H1 (cell line): Measurements from ENCODE around the gene HADH. TPM values are rescaled to one million over a fixed set of nuclear protein-coding genes. Genes with fewer than 3 reads are reported as not detected.

ENCODE experiments used
- CTCF ChIA-PET: fragments of 300-600 bp; sonication (Branson Sonifier 250); formaldehyde crosslinking; loops from one replicate; lab custom pipeline; 2021; ENCODE audit not compliant: partially characterized antibody; lab: Charles Lee
- POLR2A ChIA-PET: fragments of 300-600 bp; sonication (Branson Sonifier 250); formaldehyde crosslinking; loops from one replicate; lab custom pipeline; 2021; ENCODE audit warnings: inconsistent platforms; ENCODE audit not compliant: partially characterized antibody; lab: Charles Lee
- DNase-seq, 2 experiments: peaks; one replicate each; pipeline versions ENCODE4 v3.0.0 to v3.0.0-alpha.2; 2010 to 2022; ENCODE audit warnings: low spot score in 2 of 2, low read depth in 1 of 2, mixed read lengths in 1 of 2
- FAIRE-seq: peaks from 2 replicates; lab custom pipeline; 2011; peaks lifted over from hg19 to GRCh38; lab: Jason Lieb, UNC
- H2AFZ ChIP-seq: 2 replicates; pipeline ENCODE4 v1.8.1; 2012; ENCODE audit warnings: low read length, inconsistent platforms
- H2AK5ac ChIP-seq: 2 replicates; pipeline ENCODE4 v1.6.1; 2013; ENCODE audit warnings: low read depth, low read length
- H2BK120ac ChIP-seq: replicated peaks from 2 replicates; pipeline ENCODE3; 2013; ENCODE audit warnings: low read depth, low read length, inconsistent platforms
- H2BK12ac ChIP-seq: 2 replicates; pipeline ENCODE4 v1.6.1; 2013; ENCODE audit warnings: low read depth, low read length
- H2BK15ac ChIP-seq: 2 replicates; pipeline ENCODE4 v1.6.1; 2013; ENCODE audit warnings: low read length
- H2BK20ac ChIP-seq: 2 replicates; pipeline ENCODE4 v1.6.1; 2013; ENCODE audit warnings: low read length
- H2BK5ac ChIP-seq: 2 replicates; pipeline ENCODE4 v1.6.1; 2013; ENCODE audit warnings: low read depth, low read length
- H3K14ac ChIP-seq: 2 replicates; pipeline ENCODE4 v1.6.1; 2013; ENCODE audit warnings: inconsistent platforms; ENCODE audit not compliant: insufficient read length
- H3K18ac ChIP-seq: 2 replicates; pipeline ENCODE4 v1.6.1; 2013; ENCODE audit warnings: low read length; ENCODE audit errors: extremely low read depth
- H3K23ac ChIP-seq: 2 replicates; pipeline ENCODE4 v1.6.1; 2013; ENCODE audit warnings: inconsistent platforms; ENCODE audit not compliant: insufficient read length
- H3K23me2 ChIP-seq: 2 replicates; pipeline ENCODE4 v1.6.1; 2013; ENCODE audit warnings: low read depth, low read length
- H3K27ac ChIP-seq: 2 replicates; pipeline ENCODE4 v1.6.1; 2011; ENCODE audit warnings: low read depth, low read length, inconsistent platforms
- H3K27me3 ChIP-seq, 4 experiments: replicated peaks in 1 of 4; 1 replicate in 1 of 4; 2 replicates in 3 of 4; pipeline versions ENCODE4 v1.6.1 to v1.8.1; 2011 to 2013; ENCODE audit warnings: low read length in 3 of 4, mild to moderate bottlenecking in 3 of 4, inconsistent platforms in 2 of 4, mixed read lengths in 2 of 4, moderate library complexity in 1 of 4; ENCODE audit not compliant: control insufficient read depth in 3 of 4, insufficient read depth in 3 of 4; ENCODE audit errors: extremely low read depth in 1 of 4
- H3K36me3 ChIP-seq, 4 experiments: 2 replicates each; pipeline versions ENCODE4 v1.6.1 to v1.8.1; 2011 to 2013; ENCODE audit warnings: mild to moderate bottlenecking in 4 of 4, low read length in 3 of 4, moderate library complexity in 2 of 4, control low read depth in 1 of 4, inconsistent platforms in 1 of 4; ENCODE audit not compliant: insufficient read depth in 4 of 4, control insufficient read depth in 2 of 4
- H3K4ac ChIP-seq: replicated peaks from 2 replicates; pipeline ENCODE3; 2013; ENCODE audit warnings: low read length, low read depth, mixed read lengths, inconsistent platforms; ENCODE audit not compliant: insufficient read length
- H3K4me1 ChIP-seq, 4 experiments: replicated peaks in 1 of 4; 1 replicate in 1 of 4; 2 replicates in 3 of 4; pipeline versions ENCODE4 v1.6.1 to v1.8.1; 2011 to 2013; ENCODE audit warnings: low read length in 3 of 4, inconsistent platforms in 2 of 4, mixed read lengths in 1 of 4; ENCODE audit not compliant: insufficient read depth in 4 of 4, control insufficient read depth in 3 of 4
- H3K4me2 ChIP-seq, 2 experiments: 2 replicates each; pipeline versions ENCODE4 v1.6.1 to v1.8.1; 2011 to 2013; ENCODE audit warnings: low read depth in 2 of 2, low read length in 2 of 2, control low read depth in 1 of 2, inconsistent platforms in 1 of 2, mild to moderate bottlenecking in 1 of 2; ENCODE audit not compliant: insufficient read depth in 1 of 2
- H3K4me3 ChIP-seq, 4 experiments: fragments of 200-600, 300-600 bp in 1 of 4; sonication (generic), shearing (Covaris generic), sonication (Bioruptor Twin) in 1 of 4; 2 replicates each; pipeline versions ENCODE4 v1.5.1 to v1.8.1; 2011 to 2016; ENCODE audit warnings: low read length in 4 of 4, low read depth in 3 of 4, control low read depth in 2 of 4, inconsistent platforms in 2 of 4, mild to moderate bottlenecking in 2 of 4, mixed read lengths in 1 of 4, moderate library complexity in 1 of 4; ENCODE audit not compliant: insufficient read depth in 2 of 4; ENCODE audit errors: extremely low read depth in 1 of 4
- H3K56ac ChIP-seq: replicated peaks from 2 replicates; pipeline ENCODE3; 2013; ENCODE audit warnings: low read depth, mild to moderate bottlenecking, mixed read lengths, low read length, inconsistent platforms; ENCODE audit not compliant: insufficient read length
- H3K79me1 ChIP-seq: 2 replicates; pipeline ENCODE4 v1.6.1; 2013; ENCODE audit warnings: low read depth, low read length, control low read depth
- H3K79me2 ChIP-seq, 2 experiments: 2 replicates each; pipeline versions ENCODE4 v1.6.1 to v1.8.1; 2012 to 2013; ENCODE audit warnings: low read length in 2 of 2, mild to moderate bottlenecking in 2 of 2, inconsistent platforms in 1 of 2; ENCODE audit not compliant: insufficient read depth in 2 of 2, control insufficient read depth in 1 of 2
- H3K9ac ChIP-seq, 4 experiments: replicated peaks in 1 of 4; 1 replicate in 1 of 4; 2 replicates in 3 of 4; pipeline versions ENCODE4 v1.6.1 to v1.8.1; 2011 to 2013; ENCODE audit warnings: low read depth in 3 of 4, low read length in 3 of 4, control low read depth in 2 of 4, mild to moderate bottlenecking in 2 of 4, moderate library complexity in 2 of 4, inconsistent platforms in 1 of 4; ENCODE audit errors: extremely low read depth in 1 of 4
- H3K9me3 ChIP-seq, 2 experiments: 2 replicates each; pipeline versions ENCODE4 v1.6.1 to v1.8.1; 2012 to 2013; ENCODE audit warnings: mild to moderate bottlenecking in 2 of 2, moderate library complexity in 2 of 2, control low read depth in 1 of 2, inconsistent platforms in 1 of 2, low read depth in 1 of 2, low read length in 1 of 2, mixed read lengths in 1 of 2; ENCODE audit not compliant: insufficient read depth in 2 of 2
- H4K20me1 ChIP-seq, 2 experiments: replicated peaks in 1 of 2; 2 replicates each; pipeline versions ENCODE3 to v1.8.1; 2011 to 2013; ENCODE audit warnings: inconsistent platforms in 2 of 2, low read length in 2 of 2, mild to moderate bottlenecking in 1 of 2; ENCODE audit not compliant: insufficient read depth in 2 of 2, control insufficient read depth in 1 of 2
- H4K5ac ChIP-seq: 2 replicates; pipeline ENCODE4 v1.6.1; 2013; ENCODE audit warnings: low read length, low read depth, mixed read lengths, inconsistent platforms; ENCODE audit not compliant: insufficient read length
- H4K8ac ChIP-seq: 2 replicates; pipeline ENCODE4 v1.8.0; 2013; ENCODE audit warnings: mild to moderate bottlenecking, moderate library complexity, low read length, inconsistent platforms; ENCODE audit not compliant: insufficient read depth; ENCODE audit errors: extremely low read depth
- H4K91ac ChIP-seq: replicated peaks from 2 replicates; pipeline ENCODE3; 2013; ENCODE audit warnings: low read length, mixed read lengths, inconsistent platforms; ENCODE audit not compliant: insufficient read length
- ASH2L ChIP-seq: fragments of 200-600, 300-600 bp; sonication (generic); IDR thresholded peaks from one replicate; pipeline ENCODE4 v1.7.1; 2017; ENCODE audit warnings: low read length
- BRCA1 ChIP-seq: IDR thresholded peaks from 2 replicates; pipeline ENCODE4 v1.6.1; 2012; ENCODE audit warnings: low read depth, low read length, improper control_type of control experiment
- EZH2 ChIP-seq: fragments of 200-600 bp; sonication (generic); IDR thresholded peaks from 2 replicates; pipeline ENCODE4 v1.7.1; 2012; ENCODE audit warnings: low read depth, mild to moderate bottlenecking, moderate library complexity, low read length, inconsistent platforms; ENCODE audit not compliant: severe bottlenecking
- FOSL1 ChIP-seq: IDR thresholded peaks from 2 replicates; pipeline ENCODE4 v1.6.1; 2011; ENCODE audit warnings: mild to moderate bottlenecking, low read depth, low read length, moderate library complexity; ENCODE audit not compliant: insufficient read depth
- GABPA ChIP-seq: IDR thresholded peaks from 2 replicates; pipeline ENCODE4 v1.6.1; 2011; ENCODE audit warnings: mild to moderate bottlenecking, low read length, moderate library complexity, borderline replicate concordance; ENCODE audit not compliant: insufficient read depth
- MAFK ChIP-seq: IDR thresholded peaks from 2 replicates; pipeline ENCODE4 v1.6.1; 2012; ENCODE audit warnings: low read depth, mild to moderate bottlenecking, improper control_type of control experiment, low read length
- POLR2A ChIP-seq, 2 experiments: IDR thresholded peaks; 1 replicate in 1 of 2; 2 replicates in 1 of 2; pipeline ENCODE4 v1.6.1; 2011; ENCODE audit warnings: low read depth in 2 of 2, low read length in 2 of 2, mild to moderate bottlenecking in 2 of 2; ENCODE audit errors: control extremely low read depth in 1 of 2
- POU5F1 ChIP-seq: IDR thresholded peaks from 2 replicates; pipeline ENCODE4 v1.6.1; 2011; ENCODE audit warnings: low read depth, mild to moderate bottlenecking, low read length, moderate library complexity
- RFX5 ChIP-seq: IDR thresholded peaks from 2 replicates; pipeline ENCODE4 v1.6.1; 2011; ENCODE audit warnings: low read depth, low read length, improper control_type of control experiment, borderline replicate concordance
- SAP30 ChIP-seq: fragments of 300-600 bp; sonication (generic); IDR thresholded peaks from 2 replicates; pipeline ENCODE4 v1.7.1; 2012; ENCODE audit warnings: low read length, moderate library complexity, mild to moderate bottlenecking, inconsistent platforms; ENCODE audit not compliant: insufficient read depth, insufficient replicate concordance
- SP2 ChIP-seq: IDR thresholded peaks from 2 replicates; pipeline ENCODE4 v1.6.1; 2012; ENCODE audit warnings: mild to moderate bottlenecking, low read length, inconsistent platforms
- TAF1 ChIP-seq: IDR thresholded peaks from 2 replicates; pipeline ENCODE4 v1.6.1; 2011; ENCODE audit warnings: mild to moderate bottlenecking, low read depth, low read length
- WGBS, 2 experiments: shearing (Covaris generic) in 1 of 2; methylation state at CpG; one replicate each; pipeline versions ENCODE4 v1.1.6 to v1.1.7; 2013 to 2015; ENCODE audit warnings: low lambda C conversion rate in 2 of 2, mixed read lengths in 2 of 2, inconsistent platforms in 1 of 2, low coverage in 1 of 2, missing lambda C conversion rate in 1 of 2; ENCODE audit not compliant: insufficient replicate concordance in 2 of 2, insufficient coverage in 1 of 2, insufficient read length in 1 of 2; ENCODE audit errors: extremely low coverage in 1 of 2, missing lambda C conversion rate in 1 of 2; 5-methylcytosine and 5-hydroxymethylcytosine counted together
- polyA plus RNA-seq, 7 experiments: library from polyadenylated mRNA; depleted of rRNA in 3 of 7; stranded (reverse) in 5 of 7; unstranded in 2 of 7; fragments of >200 nt in 5 of 7; fragments of 200-250 nt in 2 of 7; gene quantifications; 1 replicate in 5 of 7; 2 replicates in 1 of 7; 4 replicates in 1 of 7; pipeline versions ENCODE4 v1.2.1 to v1.2.3, GENCODE V29; 2011 to 2013; ENCODE audit warnings: missing spikeins in 2 of 7, mixed read lengths in 2 of 7
- total RNA-seq: library from RNA; stranded (reverse); fragmentation: NEBNext Ultra II Directional; extraction: Animal tissue kit (Norgen Biotek cat#: 25700); gene quantifications from 2 replicates; pipeline ENCODE4 v1.2.1, GENCODE V29; 2021
- TF ChIP-seq, protein P1 (sequence below): IDR thresholded peaks from 2 replicates; pipeline ENCODE4 v1.6.1; 2011; ENCODE audit warnings: low read length, improper control_type of control experiment

Gene HADH
- total and polyA plus RNA-seq, 2 of the 8 experiments (the other 6 are each of a cell fraction or from before 2014, with no cell fraction given), result 47.5 to 54.4 TPM

DNA sequence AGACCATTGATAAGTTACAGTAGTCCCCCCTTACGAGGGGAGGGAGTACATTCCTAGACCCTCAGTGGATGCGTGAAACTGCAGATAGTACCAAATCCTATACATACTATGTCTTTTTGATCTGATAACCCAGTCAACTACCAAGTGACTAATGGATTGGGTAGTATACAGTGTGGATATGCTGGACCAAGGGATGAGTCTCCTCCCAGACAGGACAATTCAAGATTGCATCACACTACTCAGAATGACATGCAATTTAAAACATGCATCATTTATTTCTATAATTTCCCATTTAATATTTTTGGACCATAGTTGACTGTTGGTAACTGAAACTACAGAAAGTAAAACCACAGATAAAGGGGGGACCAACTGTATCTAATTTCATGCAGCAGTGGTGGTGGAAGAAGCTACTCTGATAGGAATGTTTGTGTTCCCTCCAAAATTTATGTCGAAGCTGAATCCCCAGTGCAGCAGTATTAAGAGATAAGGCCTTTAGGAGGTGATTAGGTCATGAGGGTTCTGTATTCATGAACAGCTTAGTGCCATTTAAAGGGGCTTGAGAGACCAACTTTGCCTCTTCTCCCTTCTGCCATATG is 11.9 kb downstream of the HADH start:
- Histone ChIP-seq H3K14ac (no peak overlapping the region), H3K27me3 (no peaks in the 10 kb centered on the region), H3K18ac (no peak overlapping the region), H2BK5ac (no peak overlapping the region), H4K20me1 (no peaks in the 10 kb centered on the region), H2BK20ac (no peak overlapping the region), H3K56ac (no peak overlapping the region), H2AK5ac (no peak overlapping the region), H3K27ac (no peak overlapping the region), H3K4me2 (no peak overlapping the region), H3K9ac (no peak overlapping the region)
- FAIRE-seq, result no peak
- WGBS, 2 experiments, result 92% methylated on average over 3 of the region's 3 CpGs; no CpG with 5 or more reads in 1 of the 2 experiments
- TF ChIP-seq SP2 (no peak), MAFK (no peak), ASH2L (no peak), TAF1 (no peak), BRCA1 (no peak), EZH2 (no peak), POLR2A (IDR thresholded peaks at IDR 0.05; ENCODE audit: control extremely low read depth in 1 of 2, low read depth in 2 of 2, low read length in 2 of 2) (no peak), RFX5 (no peak), POU5F1 (no peak), FOSL1 (no peak), GABPA (no peak), SAP30 (no peak)
- TF ChIP-seq, protein P1, sequence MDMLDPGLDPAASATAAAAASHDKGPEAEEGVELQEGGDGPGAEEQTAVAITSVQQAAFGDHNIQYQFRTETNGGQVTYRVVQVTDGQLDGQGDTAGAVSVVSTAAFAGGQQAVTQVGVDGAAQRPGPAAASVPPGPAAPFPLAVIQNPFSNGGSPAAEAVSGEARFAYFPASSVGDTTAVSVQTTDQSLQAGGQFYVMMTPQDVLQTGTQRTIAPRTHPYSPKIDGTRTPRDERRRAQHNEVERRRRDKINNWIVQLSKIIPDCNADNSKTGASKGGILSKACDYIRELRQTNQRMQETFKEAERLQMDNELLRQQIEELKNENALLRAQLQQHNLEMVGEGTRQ, result no peak
- TF ChIP-seq, all 59 proteins: peak for 0
- Histone ChIP-seq H3K79me2 (peaks cover 3 to 14% of the 10 kb centered on the region in 2 experiments; a peak in 3 of 4 replicates), H3K4ac (no peak overlapping the region), H3K4me3 (no peak overlapping the region), H3K9me3 (peaks cover 4 to 10% of the 10 kb centered on the region in 2 experiments; a peak in 1 of 4 replicates), H4K5ac (no peak overlapping the region), H2AFZ (no peak overlapping the region), H4K8ac (no peak overlapping the region), H2BK120ac (no peak overlapping the region), H2BK15ac (no peak overlapping the region), H3K36me3 (peaks cover 0 to 16% (median 1%) of the 10 kb centered on the region in 4 experiments; a peak in 4 of 8 replicates), H3K23me2 (no peaks in the 10 kb centered on the region), H2BK12ac (no peak overlapping the region), H4K91ac (no peak overlapping the region), H3K79me1 (peaks cover 3% of the 10 kb centered on the region), H3K4me1 (peaks cover 0 to 11% (median 2%) of the 10 kb centered on the region in 4 experiments; a peak in 2 of 7 replicates), H3K23ac (no peak overlapping the region)
- CTCF ChIA-PET, result interaction anchor here (2.4 kb wide), 1 partner anchor 17 kb away, joined by 10 read pairs; no protein-coding TSS in a partner anchor
- POLR2A ChIA-PET, result interaction anchor here (1.0 kb wide), 1 partner anchor 8 kb away, joined by 3 read pairs; no protein-coding TSS in a partner anchor
- no peak for DNase-seq
